ENCODE measurements around the gene NAXD.
"Not testable (repeated sequence)": the region's sequence is repeated elsewhere in the genome, so short reads cannot be mapped to it uniquely, and the experiment has no call there.

Gene NAXD

GRCh38 chr13:110652764-110653163, 37.4 kb downstream of the NAXD start:
- DNase-seq (ENCODE audit: low read depth) = no peak
- TF ChIP-seq, protein P1, sequence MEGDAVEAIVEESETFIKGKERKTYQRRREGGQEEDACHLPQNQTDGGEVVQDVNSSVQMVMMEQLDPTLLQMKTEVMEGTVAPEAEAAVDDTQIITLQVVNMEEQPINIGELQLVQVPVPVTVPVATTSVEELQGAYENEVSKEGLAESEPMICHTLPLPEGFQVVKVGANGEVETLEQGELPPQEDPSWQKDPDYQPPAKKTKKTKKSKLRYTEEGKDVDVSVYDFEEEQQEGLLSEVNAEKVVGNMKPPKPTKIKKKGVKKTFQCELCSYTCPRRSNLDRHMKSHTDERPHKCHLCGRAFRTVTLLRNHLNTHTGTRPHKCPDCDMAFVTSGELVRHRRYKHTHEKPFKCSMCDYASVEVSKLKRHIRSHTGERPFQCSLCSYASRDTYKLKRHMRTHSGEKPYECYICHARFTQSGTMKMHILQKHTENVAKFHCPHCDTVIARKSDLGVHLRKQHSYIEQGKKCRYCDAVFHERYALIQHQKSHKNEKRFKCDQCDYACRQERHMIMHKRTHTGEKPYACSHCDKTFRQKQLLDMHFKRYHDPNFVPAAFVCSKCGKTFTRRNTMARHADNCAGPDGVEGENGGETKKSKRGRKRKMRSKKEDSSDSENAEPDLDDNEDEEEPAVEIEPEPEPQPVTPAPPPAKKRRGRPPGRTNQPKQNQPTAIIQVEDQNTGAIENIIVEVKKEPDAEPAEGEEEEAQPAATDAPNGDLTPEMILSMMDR (IDR thresholded peaks at IDR 0.05; ENCODE audit: control insufficient read depth, insufficient read depth, low read depth, low read length, missing control alignments) = no peak
- H3K4me3 ChIP-seq (ENCODE audit: control insufficient read depth, low read depth, low read length) = no peak overlapping the region

DNA sequence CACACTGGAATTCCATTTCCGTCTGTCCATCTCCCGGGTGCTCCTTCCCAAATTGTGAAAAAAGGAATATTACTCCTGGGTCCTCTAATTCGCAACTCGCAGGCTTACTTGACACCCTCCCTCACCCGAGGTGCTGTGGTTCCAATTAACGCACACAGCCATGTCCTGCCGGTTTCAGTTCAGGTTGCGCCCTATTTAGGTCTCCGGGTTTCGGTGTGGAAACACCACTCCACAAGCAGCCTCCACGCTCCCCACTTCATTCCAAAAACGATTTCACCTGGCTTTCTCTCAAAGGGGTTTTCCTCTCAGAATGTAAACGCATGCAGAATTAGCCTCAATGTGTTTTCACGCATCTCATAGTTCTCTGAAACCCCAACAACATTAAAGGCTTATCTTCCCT, 37.9 kb downstream of the NAXD start:
- TF ChIP-seq, protein P1 (IDR thresholded peaks at IDR 0.05; ENCODE audit: control insufficient read depth, insufficient read depth, low read depth, low read length, missing control alignments) = no peak

GRCh38 chr13:110653851-110654250, 38.5 kb downstream of the NAXD start:
- H3K4me3 ChIP-seq (ENCODE audit: control insufficient read depth, low read depth, low read length) = no peak overlapping the region
- DNase-seq (ENCODE audit: low read depth) = no peak
- TF ChIP-seq, protein P1 (IDR thresholded peaks at IDR 0.05; ENCODE audit: control insufficient read depth, insufficient read depth, low read depth, low read length, missing control alignments) = no peak

More for the DNA sequence above, 37.9 kb downstream of the NAXD start:
- no peak for DNase-seq (ENCODE audit: low read depth)
- H3K4me3 ChIP-seq (ENCODE audit: control insufficient read depth, low read depth, low read length) = no peak overlapping the region

- TF ChIP-seq, protein P1 (IDR thresholded peaks at IDR 0.05; ENCODE audit: control insufficient read depth, insufficient read depth, low read depth, low read length, missing control alignments) = no peak
- DNase-seq (ENCODE audit: low read depth) = no peak
- H3K4me3 ChIP-seq (ENCODE audit: control insufficient read depth, low read depth, low read length) = no peak overlapping the region
Observed at GRCh38 chr13:110657196-110657595, 41.9 kb downstream of the NAXD start.

- not testable (repeated sequence) for DNase-seq (ENCODE audit: low read depth); H3K4me3 ChIP-seq (ENCODE audit: control insufficient read depth, low read depth, low read length)
Observed at GRCh38 chr13:110658218-110658911, 43.0 kb downstream of the NAXD start.

DNA sequence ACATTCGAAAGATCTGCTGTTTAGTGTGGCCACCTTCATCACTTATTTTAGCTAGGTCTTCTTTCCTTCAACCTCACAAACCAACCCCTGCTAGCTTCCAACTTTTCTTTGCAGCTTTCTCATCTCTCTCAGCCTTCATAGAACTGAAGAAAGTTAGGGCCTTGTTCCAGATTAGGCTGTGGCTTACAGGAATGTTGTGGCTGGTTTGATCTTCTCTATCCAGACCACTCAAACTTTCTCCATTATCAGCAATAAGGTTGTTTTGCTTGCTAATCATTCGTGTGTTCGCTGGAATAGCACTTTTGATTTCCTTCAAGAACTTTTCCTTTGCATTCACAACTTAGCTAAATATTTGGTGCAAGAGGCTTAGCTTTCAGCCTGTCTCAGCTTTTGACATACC, 45.9 kb downstream of the NAXD start:
- DNase-seq (ENCODE audit: low read depth) = no peak
- TF ChIP-seq, protein P1 (IDR thresholded peaks at IDR 0.05; ENCODE audit: control insufficient read depth, insufficient read depth, low read depth, low read length, missing control alignments) = no peak
- no peak overlapping the region for H3K4me3 ChIP-seq (ENCODE audit: control insufficient read depth, low read depth, low read length)

GRCh38 chr13:110662091-110662490, 46.7 kb downstream of the NAXD start:
- DNase-seq (ENCODE audit: low read depth) = no peak
- no peak overlapping the region for H3K4me3 ChIP-seq (ENCODE audit: control insufficient read depth, low read depth, low read length)
- TF ChIP-seq, protein P1 (IDR thresholded peaks at IDR 0.05; ENCODE audit: control insufficient read depth, insufficient read depth, low read depth, low read length, missing control alignments) = no peak
